ENCODE measurements around the gene IL23A. TPM values are rescaled to one million over a fixed set of nuclear protein-coding genes. Genes with fewer than 3 reads are reported as not detected.

The IL23A gene
- total and polyA plus RNA-seq, 10 of the 15 experiments (the other 5 are each of a cell fraction or from before 2014, with no cell fraction given), result 3.3 to 11.1 (median 5.2) TPM

- TF ChIP-seq ZBTB40 (IDR thresholded peaks at IDR 0.05; ENCODE audit: borderline replicate concordance) (peak; percentile 76; the same call in 1 of the 2 replicates), RELB (IDR thresholded peaks at IDR 0.05; ENCODE audit: low read depth) (peak; percentile 96), SP1 (IDR thresholded peaks at IDR 0.05; ENCODE audit: low read depth, low read length) (peak; percentile 90), RFX5 (IDR thresholded peaks at IDR 0.05; ENCODE audit: low read depth, low read length) (peak; percentile 57; the same call in 1 of the 2 replicates), ZBED1 (IDR thresholded peaks at IDR 0.05; ENCODE audit: borderline replicate concordance) (peak; percentile 84; the same call in 1 of the 2 replicates), TCF7 (IDR thresholded peaks at IDR 0.05; ENCODE audit: borderline replicate concordance) (no peak), ZNF207 (IDR thresholded peaks at IDR 0.05; ENCODE audit: borderline replicate concordance) (0 out of 2 replicates have a peak, but pooled peaks have one; percentile 42), SUPT20H (IDR thresholded peaks at IDR 0.05; ENCODE audit: borderline replicate concordance, control insufficient read depth, low read depth, low read length) (no peak), SIX5 (IDR thresholded peaks at IDR 0.05; ENCODE audit: low read depth, low read length, severe bottlenecking) (no peak), STAT3 (IDR thresholded peaks at IDR 0.05; ENCODE audit: low read depth, low read length) (0 out of 2 replicates have a peak, but pooled peaks have one; percentile 20), CBFB (IDR thresholded peaks at IDR 0.05; ENCODE audit: low read depth) (no peak), NFIC (IDR thresholded peaks at IDR 0.05; ENCODE audit: low read depth, low read length) (peak; percentile 55; the same call in 1 of the 2 replicates), ATF3 (IDR thresholded peaks at IDR 0.05; ENCODE audit: borderline replicate concordance, extremely low read depth, low read depth, low read length) (no peak), ZNF622 (IDR thresholded peaks at IDR 0.05) (no peak), RAD51 (IDR thresholded peaks at IDR 0.05) (peak; percentile 69), CTCF (IDR thresholded peaks at IDR 0.05 in 2 of 3, conservative IDR thresholded peaks at IDR 0.05 in 1 of 3; ENCODE audit: control insufficient read depth in 2 of 3, extremely low read depth in 1 of 3, insufficient read depth in 1 of 3, low read depth in 3 of 3, low read length in 3 of 3) (no peak), MAX (IDR thresholded peaks at IDR 0.05; ENCODE audit: low read depth, low read length) (0 out of 2 replicates have a peak, but pooled peaks have one; percentile 13), BHLHE40 (IDR thresholded peaks at IDR 0.05; ENCODE audit: borderline replicate concordance in 1 of 2, low read depth in 2 of 2, low read length in 1 of 2) (peak; percentile 91 to 92), SIN3A (IDR thresholded peaks at IDR 0.05; ENCODE audit: low read depth, low read length) (peak; percentile 75; the same call in 1 of the 2 replicates), GABPA (IDR thresholded peaks at IDR 0.05; ENCODE audit: low read depth) (peak; percentile 61)
Observed at GRCh38 chr12:56359851-56360767, 21.4 kb downstream of the IL23A start, which contains the start of gene STAT2 (continued).
